ENCODE measurements around the gene AURKAIP1.

DNA sequence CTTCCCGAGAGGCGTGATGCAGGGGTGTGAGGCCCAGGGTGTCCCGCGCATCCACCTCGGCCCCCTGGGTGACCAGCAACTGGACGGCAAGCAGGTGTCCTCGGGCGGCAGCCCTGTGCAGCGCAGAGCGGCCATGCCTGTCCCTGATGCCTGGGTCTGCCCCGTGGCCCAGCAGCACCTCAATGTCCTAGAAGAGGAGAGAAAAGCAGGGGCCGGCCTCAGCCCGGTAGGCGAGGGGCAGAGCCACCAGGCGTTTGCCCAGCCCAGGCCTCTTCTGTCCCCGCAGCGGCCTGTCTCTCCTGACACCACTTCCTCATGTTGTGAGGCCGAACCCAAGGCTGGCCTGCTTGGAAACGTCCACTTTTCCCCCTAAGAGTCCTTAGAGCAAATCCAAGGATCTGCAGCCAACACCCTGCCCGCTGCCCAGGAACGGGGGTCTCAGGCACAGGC is 44.4 kb upstream of the AURKAIP1 start:
- TF ChIP-seq EZH2 (IDR thresholded peaks at IDR 0.05; ENCODE audit: insufficient read depth, poor library complexity, severe bottlenecking) = no peak
- TF ChIP-seq EZH2phosphoT487 (IDR thresholded peaks at IDR 0.05; ENCODE audit: insufficient read depth, low read depth) = no peak

Data from GM23248 (cell line).